HG02943 (cell line): ENCODE measurements around the gene IL27RA.
"Not testable (repeated sequence)": the region's sequence is repeated elsewhere in the genome, so short reads cannot be mapped to it uniquely, and the experiment has no call there.

ENCODE experiments used
- ATAC-seq: cut with Tn5 transposase; IDR thresholded peaks from one replicate; pipeline ENCODE4 v1.9.1; 2021; ENCODE audit warnings: mild to moderate bottlenecking, low read depth, moderate library complexity; ENCODE audit not compliant: unreplicated experiment

IL27RA gene

DNA sequence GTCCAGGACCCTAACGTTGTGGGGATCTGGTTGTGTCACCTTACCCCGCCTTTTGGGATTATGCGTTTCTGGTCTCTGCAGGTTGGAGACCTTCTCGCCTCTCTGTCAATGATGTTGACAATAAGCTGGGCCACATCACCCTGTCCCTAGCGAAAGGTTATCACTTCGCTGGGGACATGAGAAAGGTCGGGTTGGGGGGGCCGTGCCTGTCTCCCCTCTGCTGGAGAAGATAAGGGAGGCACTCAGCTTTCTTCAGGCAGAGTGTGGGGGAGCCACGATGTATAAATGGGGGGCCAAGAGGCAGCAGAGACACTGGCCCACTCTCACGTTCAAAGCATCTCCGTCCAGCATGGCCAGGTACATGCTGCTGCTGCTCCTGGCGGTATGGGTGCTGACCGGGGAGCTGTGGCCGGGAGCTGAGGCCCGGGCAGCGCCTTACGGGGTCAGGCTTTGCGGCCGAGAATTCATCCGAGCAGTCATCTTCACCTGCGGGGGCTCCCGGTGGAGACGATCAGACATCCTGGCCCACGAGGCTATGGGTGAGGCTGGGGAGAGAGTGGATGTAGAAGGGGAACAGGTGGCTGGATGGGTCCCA lies 3.6 kb upstream of the IL27RA start, which contains the start of gene RLN3:
TSS of gene RLN3 (plus strand) at position 293 of the 595 bp plus-strand sequence. CDS start at position 350, 57 bp downstream.
- ATAC-seq: no peak

- ATAC-seq: no peak
These were observed 2.7 kb upstream of the IL27RA start for GRCh38 chr19:14028901-14029300.

- ATAC-seq: no peak
These were observed 404 bp upstream of the IL27RA start for GRCh38 chr19:14030997-14031718.

- ATAC-seq: no peak
These were observed 2.4 kb downstream of the IL27RA start for GRCh38 chr19:14033946-14034345.

DNA sequence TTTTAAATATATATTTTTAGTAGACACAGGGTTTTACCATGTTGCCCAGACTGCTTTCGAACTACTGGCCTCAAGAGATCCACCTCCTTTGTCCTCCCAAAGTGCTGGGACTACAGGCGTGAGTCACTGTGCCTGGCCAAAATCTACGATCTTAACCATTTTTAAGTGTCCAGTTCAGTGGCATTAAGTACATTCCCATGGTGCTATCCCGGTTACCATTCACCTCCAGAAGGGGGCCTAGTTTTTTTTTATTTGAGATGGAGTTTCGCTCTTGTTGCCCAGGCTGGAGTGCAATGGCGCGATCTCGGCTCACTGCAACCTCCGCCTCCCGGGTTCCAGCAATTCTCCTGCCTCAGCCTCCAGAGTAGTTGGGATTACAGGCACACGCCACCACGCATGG lies 3.6 kb downstream of the IL27RA start:
- ATAC-seq: not testable (repeated sequence)

DNA sequence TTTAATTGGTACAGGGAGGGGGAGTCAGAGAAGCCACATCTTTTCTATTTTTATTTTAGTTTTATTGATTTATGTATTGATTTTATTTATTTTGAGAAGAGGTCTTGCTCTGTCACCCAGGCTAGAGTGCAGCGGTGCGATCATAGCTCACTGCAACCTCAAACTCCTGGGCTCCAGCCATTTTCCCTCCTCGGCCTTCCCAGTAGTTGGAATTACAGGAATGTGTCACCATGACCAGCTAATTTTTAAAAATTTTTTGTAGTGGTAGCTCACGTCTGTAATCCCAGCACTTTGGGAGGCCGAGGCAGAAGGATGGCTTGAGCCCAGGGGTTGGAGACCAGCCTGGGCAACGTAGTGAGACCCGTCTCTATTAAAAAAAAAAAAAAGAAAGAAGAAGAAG lies 4.1 kb downstream of the IL27RA start:
- no peak for ATAC-seq

- no peak for ATAC-seq
These were observed 7.6 kb downstream of the IL27RA start for GRCh38 chr19:14039181-14039580.

DNA sequence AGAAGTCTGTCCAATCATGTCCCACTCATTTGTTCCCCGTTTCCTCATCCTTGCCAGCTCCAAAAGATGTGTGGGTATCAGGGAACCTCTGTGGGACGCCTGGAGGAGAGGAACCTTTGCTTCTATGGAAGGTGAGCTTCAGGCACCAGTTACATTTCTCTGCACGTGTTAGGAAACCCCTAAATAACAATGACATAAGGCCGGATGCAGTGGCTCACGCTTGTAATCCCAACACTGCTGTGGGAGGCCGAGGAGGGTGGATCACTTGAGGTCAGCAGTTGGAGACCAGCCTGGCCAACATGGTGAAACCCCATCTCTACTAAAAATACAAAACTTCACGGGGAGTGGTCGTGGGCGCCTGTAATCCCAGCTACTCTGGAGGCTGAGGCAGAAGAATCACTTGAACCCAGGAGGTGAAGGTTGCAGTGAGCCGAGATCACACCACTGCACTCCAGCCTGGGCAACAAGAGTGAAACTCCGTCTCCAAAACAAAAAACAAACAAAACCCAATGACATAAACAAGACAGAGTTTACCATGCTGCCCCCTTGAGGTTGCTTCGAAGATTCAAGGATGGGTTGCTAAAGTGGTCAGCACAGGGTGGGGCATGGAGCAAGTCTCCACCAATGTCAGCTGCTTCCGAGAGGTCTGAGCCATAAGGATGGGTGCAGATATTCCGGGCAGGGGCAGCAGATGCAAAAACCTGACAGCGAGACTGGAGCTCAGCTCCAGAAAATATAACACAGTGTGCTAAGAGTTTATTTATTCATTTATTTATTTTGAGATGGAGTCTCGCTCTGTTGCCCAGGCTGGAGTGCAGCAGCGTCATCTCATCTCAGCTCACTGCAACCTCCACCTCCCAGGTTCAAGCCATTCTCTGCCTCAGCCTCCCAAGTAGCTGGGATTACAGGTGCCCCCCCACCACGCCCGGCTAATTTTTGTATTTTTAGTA lies 11.4 kb downstream of the IL27RA start:
- not testable (repeated sequence) for ATAC-seq

- ATAC-seq: not testable (repeated sequence)
These were observed 16.3 kb downstream of the IL27RA start for GRCh38 chr19:14047866-14048265.

- no peak for ATAC-seq
These were observed 17.0 kb downstream of the IL27RA start for GRCh38 chr19:14048443-14049153.

DNA sequence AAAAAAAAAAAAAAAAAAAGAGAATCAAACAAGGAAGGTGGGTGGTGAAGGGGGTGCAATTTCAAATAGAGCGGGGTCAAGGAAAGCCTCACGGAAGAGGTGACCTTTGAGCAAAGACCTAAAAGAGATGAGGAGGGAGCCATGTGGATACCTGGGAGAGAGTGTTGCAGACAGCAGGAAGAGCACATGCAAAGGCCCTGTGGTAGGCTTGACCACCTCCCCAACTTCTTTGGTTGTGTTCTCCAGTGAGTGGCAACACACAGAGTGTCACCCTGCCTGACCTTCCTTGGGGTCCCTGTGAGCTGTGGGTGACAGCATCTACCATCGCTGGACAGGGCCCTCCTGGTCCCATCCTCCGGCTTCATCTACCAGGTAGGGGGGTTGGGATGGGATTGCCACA lies 18.9 kb downstream of the IL27RA start:
- ATAC-seq: no peak

DNA sequence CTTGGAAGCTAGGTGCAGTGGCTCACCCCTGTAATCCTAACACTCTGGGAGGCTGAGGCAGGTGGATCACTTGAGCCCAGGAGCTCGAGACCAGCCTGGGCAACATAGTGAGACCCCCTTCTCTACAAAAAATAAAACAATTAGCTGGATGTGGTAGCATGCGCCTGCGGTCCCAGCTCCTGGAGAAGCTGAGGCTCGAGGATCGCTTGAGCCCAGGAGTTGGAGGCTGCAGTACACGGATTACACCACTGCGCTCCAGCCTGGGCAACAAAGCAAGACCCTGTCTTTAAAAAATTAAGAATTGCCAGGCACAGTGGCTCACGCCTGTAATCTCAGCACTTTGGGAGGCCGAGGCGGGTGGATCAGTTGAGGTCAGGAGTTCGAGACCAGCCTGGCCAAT lies 19.4 kb downstream of the IL27RA start:
- not testable (repeated sequence) for ATAC-seq

DNA sequence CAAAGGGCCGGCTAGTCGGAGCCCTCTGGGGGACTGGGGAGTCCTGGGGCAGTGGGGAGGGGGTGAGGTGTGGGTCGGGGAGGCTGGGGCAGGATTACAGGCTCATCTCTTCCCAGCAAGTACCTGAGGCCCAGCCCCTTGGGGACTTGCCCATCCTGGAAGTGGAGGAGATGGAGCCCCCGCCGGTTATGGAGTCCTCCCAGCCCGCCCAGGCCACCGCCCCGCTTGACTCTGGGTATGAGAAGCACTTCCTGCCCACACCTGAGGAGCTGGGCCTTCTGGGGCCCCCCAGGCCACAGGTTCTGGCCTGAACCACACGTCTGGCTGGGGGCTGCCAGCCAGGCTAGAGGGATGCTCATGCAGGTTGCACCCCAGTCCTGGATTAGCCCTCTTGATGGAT lies 20.4 kb downstream of the IL27RA start:
- ATAC-seq: no peak

DNA sequence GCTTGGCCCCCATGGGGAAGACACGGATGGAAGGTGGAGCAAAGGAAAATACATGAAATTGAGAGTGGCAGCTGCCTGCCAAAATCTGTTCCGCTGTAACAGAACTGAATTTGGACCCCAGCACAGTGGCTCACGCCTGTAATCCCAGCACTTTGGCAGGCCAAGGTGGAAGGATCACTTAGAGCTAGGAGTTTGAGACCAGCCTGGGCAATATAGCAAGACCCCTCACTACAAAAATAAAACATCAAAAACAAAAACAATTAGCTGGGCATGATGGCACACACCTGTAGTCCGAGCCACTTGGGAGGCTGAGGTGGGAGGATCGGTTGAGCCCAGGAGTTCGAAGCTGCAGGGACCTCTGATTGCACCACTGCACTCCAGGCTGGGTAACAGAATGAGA lies 20.9 kb downstream of the IL27RA start:
- ATAC-seq: no peak

- ATAC-seq: no peak
These were observed 21.5 kb downstream of the IL27RA start for GRCh38 chr19:14053032-14053431.

- no peak for ATAC-seq
These were observed 21.9 kb downstream of the IL27RA start for GRCh38 chr19:14053500-14053899.

DNA sequence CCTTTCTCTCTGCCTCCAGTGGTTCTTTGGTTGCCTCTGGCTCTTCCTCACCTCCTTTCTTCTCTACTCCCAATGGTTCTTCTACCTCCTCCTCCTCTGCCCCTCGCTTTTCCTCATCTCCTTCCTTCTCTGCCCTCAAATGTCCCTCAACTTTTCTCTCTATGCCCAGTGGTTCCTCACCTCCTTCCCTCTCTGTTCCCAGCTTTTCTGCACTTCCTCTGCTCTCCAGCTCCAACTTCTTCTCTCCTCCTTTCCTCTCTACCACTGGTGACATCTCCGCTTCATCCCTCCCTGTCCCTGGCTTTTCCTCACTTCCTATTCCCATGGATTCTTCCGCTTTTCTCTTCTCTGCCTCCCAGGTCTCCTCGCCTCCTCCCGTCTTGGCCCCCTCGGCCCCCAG lies 22.5 kb downstream of the IL27RA start:
- no peak for ATAC-seq

- ATAC-seq: no peak
These were observed 23.2 kb downstream of the IL27RA start for GRCh38 chr19:14054721-14055120.

- no peak for ATAC-seq
These were observed 23.8 kb downstream of the IL27RA start for GRCh38 chr19:14055396-14055795.

DNA sequence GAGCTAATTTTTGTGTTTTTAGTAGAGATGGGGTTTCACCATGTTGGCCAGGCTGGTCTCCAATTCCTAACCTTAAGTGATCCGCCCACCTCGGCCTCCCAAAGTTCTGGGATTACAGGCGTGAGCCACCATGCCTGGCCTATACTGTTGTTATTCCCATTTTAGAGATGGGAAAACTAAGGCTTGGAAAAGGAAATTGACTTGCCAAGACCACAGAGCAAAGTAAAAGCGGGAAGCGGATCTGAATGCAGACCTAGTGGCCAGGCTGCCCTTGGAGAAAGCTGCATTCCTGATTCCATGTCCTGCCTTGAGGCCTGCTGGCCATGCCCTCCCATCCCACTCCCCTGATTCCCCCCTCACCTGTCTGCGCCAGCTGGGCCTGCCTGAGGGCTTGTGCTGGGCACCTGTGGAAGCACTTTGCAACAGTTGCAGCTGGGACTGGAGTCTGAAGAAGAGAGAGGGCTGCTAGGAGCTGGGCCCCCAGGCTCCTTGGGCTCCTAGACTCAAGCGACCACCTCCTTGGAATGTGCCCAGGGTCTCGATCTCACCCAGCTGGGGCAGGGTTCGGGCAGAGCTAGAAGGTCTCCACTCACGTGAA lies 24.6 kb downstream of the IL27RA start:
- no peak for ATAC-seq
